Uterus (tissue), 2 donors: ENCODE results near the gene KLHDC7A.

Experiments
- CTCF ChIP-seq, 4 experiments: fragments of 200-600 bp in 2 of 4; fragments of 450-650 bp in 2 of 4; sonication (generic) in 2 of 4; IDR thresholded peaks; one replicate each; pipeline ENCODE4 v1.5.1; 2016 to 2019; ENCODE audit warnings: antibody characterized with exemption in 4 of 4, mild to moderate bottlenecking in 2 of 4, moderate library complexity in 1 of 4
- POLR2A ChIP-seq, 2 donors: fragments of 450-650 bp; IDR thresholded peaks; one replicate each; pipeline ENCODE4 v1.6.1; 2016; ENCODE audit warnings: antibody characterized with exemption in 2 of 2, mild to moderate bottlenecking in 1 of 2, moderate library complexity in 1 of 2

DNA sequence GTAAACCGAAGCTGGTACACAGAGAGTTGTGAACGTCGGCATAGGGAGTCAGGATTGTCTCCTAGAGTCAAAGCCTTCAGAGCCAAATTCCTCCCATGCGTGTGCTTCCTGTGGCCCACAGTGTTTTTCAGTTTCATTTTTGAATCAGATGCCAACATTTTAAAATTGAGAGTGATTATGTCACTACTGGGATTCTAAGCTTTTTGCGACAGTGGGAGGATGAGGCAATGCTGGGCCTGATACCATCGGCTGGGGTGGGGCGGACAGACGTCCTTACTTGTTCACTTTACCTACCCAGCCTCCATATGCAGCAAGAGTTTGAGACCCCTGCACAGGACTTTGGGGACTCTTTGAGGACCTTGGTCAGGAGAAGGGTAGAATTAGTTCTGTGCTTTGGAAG lies 1.3 kb upstream of the KLHDC7A start:
- no peak for TF ChIP-seq POLR2A (IDR thresholded peaks at IDR 0.05)
- no peak for TF ChIP-seq CTCF (IDR thresholded peaks at IDR 0.05)
